ENCODE results near the gene DACT1. TPM values are rescaled to one million over a fixed set of nuclear protein-coding genes. Genes with fewer than 3 reads are reported as not detected.

The DACT1 gene
- total and polyA plus RNA-seq, 4 experiments from 2014 or later: 1.1 to 8.0 (median 1.6) TPM

GRCh38 chr14:58636129-58636528 is 1.6 kb upstream of the DACT1 start:
- Histone ChIP-seq H3K36me3 (ENCODE audit: insufficient read depth, low read length) (no peaks in the 10 kb centered on the region), H3K4me1 (ENCODE audit: insufficient read depth, low read length) (peaks cover 9% of the 10 kb centered on the region), H3K9me3 (ENCODE audit: control insufficient read depth in 1 of 2, low read length in 2 of 2) (no peaks in the 10 kb centered on the region), H3K27ac (ENCODE audit: low read depth, low read length) (no peak overlapping the region), H3K27me3 (ENCODE audit: insufficient read depth, low read length) (peaks cover 23% of the 10 kb centered on the region), H3K4me3 (ENCODE audit: low read length in 2 of 2) (no peak overlapping the region)
- no peak for DNase-seq
- H3K27me3 Mint-ChIP-seq: peaks cover 29 to 41% of the 10 kb centered on the region in 2 donors
- CTCF ChIA-PET (ENCODE audit: partially characterized antibody): no interaction called here
- peaks cover 0 to 2% of the 10 kb centered on the region in 2 donors for H3K36me3 Mint-ChIP-seq
- no peak overlapping the region for H3K27ac Mint-ChIP-seq
- H3K4me3 Mint-ChIP-seq: peak overlapping the region in 5 of 8 donors; percentile 19 to 54 (median 36)
- POLR2A ChIA-PET (ENCODE audit: partially characterized antibody): no interaction called here
- H3K4me1 Mint-ChIP-seq: peaks cover 6 to 29% (median 18%) of the 10 kb centered on the region in 4 donors
- no peaks in the 10 kb centered on the region for H3K9me3 Mint-ChIP-seq
- intact Hi-C loops (cut with micrococcal nuclease): loop anchor here (5.0 kb wide), 1 partner anchor 64 kb away; no protein-coding TSS in a partner anchor

GRCh38 chr14:58637040-58637390 is 747 bp upstream of the DACT1 start:
- H3K27ac ChIP-seq (ENCODE audit: low read depth, low read length): no peak overlapping the region
- peak in 1 of 5 donors; percentile 46 for DNase-seq
- H3K27ac Mint-ChIP-seq: peak overlapping the region in 4 of 7 donors; percentile 52 to 82 (median 66)
- no peaks in the 10 kb centered on the region for H3K9me3 Mint-ChIP-seq
- ChIA-PET CTCF (ENCODE audit: partially characterized antibody) (no interaction called here), POLR2A (ENCODE audit: partially characterized antibody) (no interaction called here)
- H3K36me3 ChIP-seq (ENCODE audit: insufficient read depth, low read length): no peaks in the 10 kb centered on the region
- H3K4me3 ChIP-seq (ENCODE audit: low read length in 2 of 2): peak overlapping the region in 1 of 2 donors; percentile 5
- peaks cover 31 to 45% of the 10 kb centered on the region in 2 donors for H3K27me3 Mint-ChIP-seq
- H3K36me3 Mint-ChIP-seq: peaks cover 0 to 2% of the 10 kb centered on the region in 2 donors
- intact Hi-C loops (cut with micrococcal nuclease): loop anchor here (5.0 kb wide), 1 partner anchor 65 kb away; no protein-coding TSS in a partner anchor
- H3K4me1 ChIP-seq (ENCODE audit: insufficient read depth, low read length): peaks cover 9% of the 10 kb centered on the region
- no peaks in the 10 kb centered on the region for H3K9me3 ChIP-seq (ENCODE audit: control insufficient read depth in 1 of 2, low read length in 2 of 2)
- H3K4me3 Mint-ChIP-seq: peak overlapping the region; percentile 73 to 92 (median 88)
- H3K4me1 Mint-ChIP-seq: peaks cover 6 to 29% (median 18%) of the 10 kb centered on the region in 4 donors
- peaks cover 23% of the 10 kb centered on the region for H3K27me3 ChIP-seq (ENCODE audit: insufficient read depth, low read length)

GRCh38 chr14:58638231-58639197 is 752 bp downstream of the DACT1 start:
- H3K27me3 ChIP-seq (ENCODE audit: insufficient read depth, low read length): peaks cover 23% of the 10 kb centered on the region
- CTCF ChIA-PET (ENCODE audit: partially characterized antibody): no interaction called here

GRCh38 chr14:58639198-58639565 is 1.4 kb downstream of the DACT1 start:
- no peak for DNase-seq
- peak overlapping the region; percentile 67 to 82 (median 78) for H3K4me3 Mint-ChIP-seq
- ChIA-PET POLR2A (ENCODE audit: partially characterized antibody) (no interaction called here), CTCF (ENCODE audit: partially characterized antibody) (no interaction called here)
- no peak overlapping the region for H3K4me3 ChIP-seq (ENCODE audit: low read length in 2 of 2)
- no peak overlapping the region for H3K27ac Mint-ChIP-seq
- H3K4me1 ChIP-seq (ENCODE audit: insufficient read depth, low read length): peaks cover 9% of the 10 kb centered on the region
- H3K36me3 ChIP-seq (ENCODE audit: insufficient read depth, low read length): no peaks in the 10 kb centered on the region
- no peak overlapping the region for H3K27ac ChIP-seq (ENCODE audit: low read depth, low read length)
- peaks cover 31 to 46% of the 10 kb centered on the region in 2 donors for H3K27me3 Mint-ChIP-seq
- no peaks in the 10 kb centered on the region for H3K9me3 Mint-ChIP-seq
- peaks cover 6 to 29% (median 18%) of the 10 kb centered on the region in 4 donors for H3K4me1 Mint-ChIP-seq
- intact Hi-C loops (cut with micrococcal nuclease): loop anchor here (5.0 kb wide), 1 partner anchor 67 kb away; no protein-coding TSS in a partner anchor
- peaks cover 0 to 2% of the 10 kb centered on the region in 2 donors for H3K36me3 Mint-ChIP-seq
- peaks cover 23% of the 10 kb centered on the region for H3K27me3 ChIP-seq (ENCODE audit: insufficient read depth, low read length)
- H3K9me3 ChIP-seq (ENCODE audit: control insufficient read depth in 1 of 2, low read length in 2 of 2): no peaks in the 10 kb centered on the region

More at GRCh38 chr14:58638231-58639197, 752 bp downstream of the DACT1 start:
- H3K4me3 Mint-ChIP-seq: peak overlapping the region; percentile 67 to 82 (median 78)
- Histone ChIP-seq H3K36me3 (ENCODE audit: insufficient read depth, low read length) (no peaks in the 10 kb centered on the region), H3K9me3 (ENCODE audit: control insufficient read depth in 1 of 2, low read length in 2 of 2) (no peaks in the 10 kb centered on the region), H3K4me3 (ENCODE audit: low read length in 2 of 2) (no peak overlapping the region), H3K27ac (ENCODE audit: low read depth, low read length) (no peak overlapping the region), H3K4me1 (ENCODE audit: insufficient read depth, low read length) (peaks cover 9% of the 10 kb centered on the region)
- POLR2A ChIA-PET (ENCODE audit: partially characterized antibody): interaction anchor here (0.7 kb wide), 1 partner anchor 39 kb away, joined by 3 read pairs; no protein-coding TSS in a partner anchor
- peak in 1 of 5 donors; percentile 15 for DNase-seq
- H3K27ac Mint-ChIP-seq: no peak overlapping the region
- no peaks in the 10 kb centered on the region for H3K9me3 Mint-ChIP-seq
- H3K4me1 Mint-ChIP-seq: peaks cover 6 to 29% (median 18%) of the 10 kb centered on the region in 4 donors
- intact Hi-C loops (cut with micrococcal nuclease): loop anchor here (1.0 to 5.0 kb wide), 2 partner anchors 66 to 137 kb away; no protein-coding TSS in a partner anchor
- H3K27me3 Mint-ChIP-seq: peaks cover 31 to 50% of the 10 kb centered on the region in 2 donors
- peaks cover 0 to 2% of the 10 kb centered on the region in 2 donors for H3K36me3 Mint-ChIP-seq

GRCh38 chr14:58639842-58640484 is 2.2 kb downstream of the DACT1 start:
- intact Hi-C loops (cut with micrococcal nuclease): loop anchor here (5.0 kb wide), 2 partner anchors 68 to 417 kb away; no protein-coding TSS in a partner anchor
- H3K4me3 ChIP-seq (ENCODE audit: low read length in 2 of 2): no peak overlapping the region
- DNase-seq: no peak

GRCh38 chr14:58640959-58641358 is 3.2 kb downstream of the DACT1 start:
- POLR2A ChIA-PET (ENCODE audit: partially characterized antibody): no interaction called here
- intact Hi-C loops (cut with micrococcal nuclease): loop anchor here (5.0 kb wide), 1 partner anchor 416 kb away; no protein-coding TSS in a partner anchor
- no peak for DNase-seq
- H3K36me3 ChIP-seq (ENCODE audit: insufficient read depth, low read length): no peaks in the 10 kb centered on the region
- H3K9me3 ChIP-seq (ENCODE audit: control insufficient read depth in 1 of 2, low read length in 2 of 2): no peaks in the 10 kb centered on the region
- H3K4me1 ChIP-seq (ENCODE audit: insufficient read depth, low read length): peaks cover 9% of the 10 kb centered on the region
- peaks cover 0 to 2% of the 10 kb centered on the region in 2 donors for H3K36me3 Mint-ChIP-seq
- peaks cover 29 to 41% of the 10 kb centered on the region in 2 donors for H3K27me3 Mint-ChIP-seq
- peaks cover 23% of the 10 kb centered on the region for H3K27me3 ChIP-seq (ENCODE audit: insufficient read depth, low read length)
- H3K27ac ChIP-seq (ENCODE audit: low read depth, low read length): no peak overlapping the region
- no peak overlapping the region for H3K4me3 Mint-ChIP-seq
- CTCF ChIA-PET (ENCODE audit: partially characterized antibody): no interaction called here
- H3K4me3 ChIP-seq (ENCODE audit: low read length in 2 of 2): no peak overlapping the region
- H3K27ac Mint-ChIP-seq: no peak overlapping the region
- no peaks in the 10 kb centered on the region for H3K9me3 Mint-ChIP-seq
- peaks cover 5 to 27% (median 16%) of the 10 kb centered on the region in 4 donors for H3K4me1 Mint-ChIP-seq

More at GRCh38 chr14:58639842-58640484, 2.2 kb downstream of the DACT1 start:
- H3K9me3 ChIP-seq (ENCODE audit: control insufficient read depth in 1 of 2, low read length in 2 of 2): no peaks in the 10 kb centered on the region
- peaks cover 23% of the 10 kb centered on the region for H3K27me3 ChIP-seq (ENCODE audit: insufficient read depth, low read length)
- H3K27ac ChIP-seq (ENCODE audit: low read depth, low read length): no peak overlapping the region
- H3K27me3 Mint-ChIP-seq: peaks cover 31 to 42% of the 10 kb centered on the region in 2 donors
- peaks cover 0 to 2% of the 10 kb centered on the region in 2 donors for H3K36me3 Mint-ChIP-seq
- peak overlapping the region in 4 of 8 donors; percentile 27 to 82 (median 78) for H3K4me3 Mint-ChIP-seq
- peaks cover 6 to 27% (median 16%) of the 10 kb centered on the region in 4 donors for H3K4me1 Mint-ChIP-seq
- no peak overlapping the region for H3K27ac Mint-ChIP-seq
- POLR2A ChIA-PET (ENCODE audit: partially characterized antibody): no interaction called here
- H3K9me3 Mint-ChIP-seq: no peaks in the 10 kb centered on the region
- CTCF ChIA-PET (ENCODE audit: partially characterized antibody): no interaction called here
- no peaks in the 10 kb centered on the region for H3K36me3 ChIP-seq (ENCODE audit: insufficient read depth, low read length)
- H3K4me1 ChIP-seq (ENCODE audit: insufficient read depth, low read length): peaks cover 9% of the 10 kb centered on the region

All from CD4-positive, alpha-beta memory T cell (primary cell).